BJ (cell line): ENCODE data around the gene OR56A5. TPM values are rescaled to one million over a fixed set of nuclear protein-coding genes. Genes with fewer than 3 reads are reported as not detected.

Experiments used
- CTCF ChIA-PET: fragments of 350-600 bp; formaldehyde crosslinking; extraction: SDS; loops from one replicate; lab custom pipeline; 2021; ENCODE audit warnings: antibody characterized with exemption, inconsistent platforms; lab: Yijun Ruan, JAX
- POLR2A ChIA-PET: fragments of 300-600 bp; sonication (Branson Sonifier 250); formaldehyde crosslinking; extraction: SDS; loops from one replicate; lab custom pipeline; 2021; ENCODE audit warnings: antibody characterized with exemption; lab: Charles Lee
- DNase-seq: peaks from one replicate; pipeline ENCODE4 v3.0.0-alpha.2; 2011; ENCODE audit warnings: low read depth
- H3K27me3 ChIP-seq: 2 replicates; pipeline ENCODE4 v1.6.0; 2011; ENCODE audit warnings: low read length; ENCODE audit not compliant: control insufficient read depth, insufficient read depth
- H3K36me3 ChIP-seq: 2 replicates; pipeline ENCODE4 v1.5.1; 2011; ENCODE audit warnings: low read length; ENCODE audit not compliant: control insufficient read depth, insufficient read depth
- H3K4me3 ChIP-seq: 2 replicates; pipeline ENCODE4 v1.5.1; 2011; ENCODE audit warnings: low read depth, mild to moderate bottlenecking, control low read depth, low read length
- CTCF ChIP-seq: IDR thresholded peaks from 2 replicates; pipeline ENCODE4 v1.5.1; 2011; ENCODE audit warnings: low read depth, mild to moderate bottlenecking, control low read depth, inconsistent platforms, low read length, moderate library complexity; ENCODE audit not compliant: insufficient read depth
- polyA plus RNA-seq: library from polyadenylated mRNA; depleted of rRNA; stranded (reverse); fragments of >200 nt; gene quantifications from 2 replicates; pipeline ENCODE4 v1.2.3, GENCODE V29; 2011; rRNA removed
- small RNA-seq: library from RNA; depleted of rRNA; stranded (forward); fragments of <200 nt; gene quantifications from one replicate; pipeline ENCODE3, GENCODE V24; 2012; ENCODE audit warnings: low replicate concordance, low read depth; ENCODE audit not compliant: insufficient read length

OR56A5 gene
- polyA plus RNA-seq, 1 experiment: not detected

GRCh38 chr11:5928811-5929210 is 39.5 kb downstream of the OR56A5 start:
- ChIA-PET POLR2A (no interaction called here), CTCF (no interaction called here)
- no peak for TF ChIP-seq CTCF
- Histone ChIP-seq H3K36me3 (no peaks in the 10 kb centered on the region), H3K4me3 (no peak overlapping the region), H3K27me3 (no peaks in the 10 kb centered on the region)
- no peak for DNase-seq

- CTCF ChIA-PET: no interaction called here
- no peaks in the 10 kb centered on the region for H3K36me3 ChIP-seq
- POLR2A ChIA-PET: no interaction called here
- no peak overlapping the region for H3K4me3 ChIP-seq
- no peaks in the 10 kb centered on the region for H3K27me3 ChIP-seq
- DNase-seq: no peak
- no peak for TF ChIP-seq CTCF
Observed at GRCh38 chr11:5928271-5928670, 40.0 kb downstream of the OR56A5 start.

- POLR2A ChIA-PET: no interaction called here
- Histone ChIP-seq H3K4me3 (no peak overlapping the region), H3K27me3 (no peaks in the 10 kb centered on the region), H3K36me3 (no peaks in the 10 kb centered on the region)
- no peak for DNase-seq
- CTCF ChIA-PET: no interaction called here
- no peak for TF ChIP-seq CTCF
Observed at GRCh38 chr11:5923794-5924193, 44.5 kb downstream of the OR56A5 start.

GRCh38 chr11:5923427-5923776 is 44.9 kb downstream of the OR56A5 start:
- Histone ChIP-seq H3K4me3 (no peak overlapping the region), H3K27me3 (no peaks in the 10 kb centered on the region), H3K36me3 (no peaks in the 10 kb centered on the region)
- POLR2A ChIA-PET: no interaction called here
- no peak for DNase-seq
- TF ChIP-seq CTCF: no peak
- CTCF ChIA-PET: no interaction called here

- Histone ChIP-seq H3K4me3 (no peak overlapping the region), H3K36me3 (no peaks in the 10 kb centered on the region), H3K27me3 (no peaks in the 10 kb centered on the region)
- no peak for DNase-seq
- no peak for TF ChIP-seq CTCF
- POLR2A ChIA-PET: no interaction called here
- CTCF ChIA-PET: no interaction called here
Observed at GRCh38 chr11:5922749-5923426, 45.4 kb downstream of the OR56A5 start.

Small RNA genes within 50 kb of the gene (small RNA-seq; reads per million reads assigned to genes)
- gene RNA5SP329: not detected

Other genes starting within 250 kb of the OR56A5 start
- gene OR56B1, start 232.0 kb downstream of the OR56A5 start, polyA plus RNA-seq: not detected in 2 replicates
- gene OR52N4, start 214.3 kb downstream of the OR56A5 start, polyA plus RNA-seq: 0.07 TPM in 1 of 2 replicates, not detected in the other
- gene OR52N5, start 185.1 kb downstream of the OR56A5 start, polyA plus RNA-seq: not detected in 2 replicates
- not detected in 2 replicates for gene OR52N1, start 177.2 kb downstream of the OR56A5 start, polyA plus RNA-seq
- not detected in 2 replicates for gene OR52N2, start 159.6 kb downstream of the OR56A5 start, polyA plus RNA-seq
- not detected in 2 replicates for gene OR52E6, start 126.6 kb downstream of the OR56A5 start, polyA plus RNA-seq
- not detected in 2 replicates for gene OR52E8, start 110.8 kb downstream of the OR56A5 start, polyA plus RNA-seq
- not detected in 2 replicates for gene OR52E4, start 87.9 kb downstream of the OR56A5 start, polyA plus RNA-seq
- not detected in 2 replicates for gene OR52E5, start 75.3 kb downstream of the OR56A5 start, polyA plus RNA-seq
- gene OR56A3, start 26.2 kb downstream of the OR56A5 start, polyA plus RNA-seq: not detected in 2 replicates
- not detected in 2 replicates for gene OR52L1, start 18.5 kb upstream of the OR56A5 start, polyA plus RNA-seq
- gene OR56A4, start 38.5 kb upstream of the OR56A5 start, polyA plus RNA-seq: not detected in 2 replicates
- not detected in 2 replicates for gene OR56A1, start 62.3 kb upstream of the OR56A5 start, polyA plus RNA-seq
- gene OR56B4, start 139.2 kb upstream of the OR56A5 start, polyA plus RNA-seq: not detected in 2 replicates
- gene OR52B2, start 201.8 kb upstream of the OR56A5 start, polyA plus RNA-seq: not detected in 2 replicates
- not detected in 2 replicates for gene OR52W1, start 230.7 kb upstream of the OR56A5 start, polyA plus RNA-seq
- not detected in 2 replicates for gene C11orf42, start 237.1 kb upstream of the OR56A5 start, polyA plus RNA-seq